ENCODE data around the gene SLAMF9. TPM values are rescaled to one million over a fixed set of nuclear protein-coding genes. Genes with fewer than 3 reads are reported as not detected.

Gene SLAMF9
- total and polyA plus RNA-seq, 2 experiments from 2014 or later: 0.48 TPM; not detected in 1

DNA sequence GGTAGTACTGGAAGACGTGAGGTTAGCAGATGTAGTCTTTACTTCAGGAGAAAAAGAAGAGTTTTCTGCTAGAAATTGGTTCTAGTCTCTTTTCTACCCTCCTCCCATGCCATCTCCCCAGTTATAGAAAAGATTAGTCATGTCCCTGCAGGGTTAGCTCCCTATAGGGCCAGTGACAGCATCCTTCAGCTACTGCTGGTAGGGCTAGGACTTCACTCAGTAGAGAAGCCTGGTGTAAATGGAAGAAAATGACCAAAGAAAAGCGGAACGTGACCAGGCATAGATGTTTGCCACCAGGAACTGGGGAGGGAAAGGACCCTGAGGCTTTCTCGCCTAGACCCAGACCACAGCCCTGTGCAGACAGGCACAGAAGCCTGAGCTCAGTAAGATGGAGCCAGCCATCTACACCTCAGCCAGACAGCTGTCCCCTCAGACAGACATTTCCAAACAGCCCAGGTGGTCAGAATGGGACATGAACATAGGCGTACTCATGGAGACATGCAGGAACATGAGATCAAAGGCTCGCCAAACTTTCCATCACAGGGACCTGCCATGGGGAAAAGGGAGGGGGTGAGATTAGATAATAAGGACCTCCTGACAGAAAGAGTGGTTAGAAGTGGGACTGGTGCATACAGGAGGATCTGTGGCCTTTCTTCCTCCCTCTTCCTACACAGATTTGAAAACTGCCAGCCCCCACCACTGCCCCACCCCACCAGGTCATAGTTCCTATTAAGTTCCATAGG, 23.5 kb upstream of the SLAMF9 start:
- in situ Hi-C loops (cut with MboI): no loop called here

GRCh38 chr1:159974350-159974965, 20.4 kb upstream of the SLAMF9 start:
- no peaks in the 10 kb centered on the region for H3K4me1 ChIP-seq (ENCODE audit: insufficient read depth)
- H3K27ac ChIP-seq: no peak overlapping the region
- WGBS, 2 experiments (ENCODE audit: low coverage in 1 of 2, low lambda C conversion rate in 2 of 2, missing lambda C conversion rate in 2 of 2): 70 to 79% methylated on average over 7 of the region's 7 CpGs
- no peak overlapping the region for H3K4me2 ChIP-seq (ENCODE audit: unreplicated experiment)
- no peak for TF ChIP-seq EZH2 (IDR thresholded peaks at IDR 0.05; ENCODE audit: insufficient read depth, poor library complexity, severe bottlenecking)
- no peak for TF ChIP-seq EZH2phosphoT487 (IDR thresholded peaks at IDR 0.05; ENCODE audit: insufficient read depth, low read depth)
- H3K36me3 ChIP-seq (ENCODE audit: low read depth): peaks cover 25% of the 10 kb centered on the region; the same call in 1 of the 2 replicates
- DNase-seq: no peak
- in situ Hi-C loops (cut with MboI): no loop called here
- H3K9ac ChIP-seq: no peak overlapping the region
- H3K9me3 ChIP-seq (ENCODE audit: low read depth): no peaks in the 10 kb centered on the region
- no peaks in the 10 kb centered on the region for H3F3A ChIP-seq (ENCODE audit: insufficient read depth)
- no peak overlapping the region for H2AFZ ChIP-seq
- H4K20me1 ChIP-seq (ENCODE audit: insufficient read depth): peaks cover 3% of the 10 kb centered on the region; the same call in 1 of the 2 replicates
- no peaks in the 10 kb centered on the region for H3K9me2 ChIP-seq (ENCODE audit: insufficient read depth)
- no peak overlapping the region for H3K4me3 ChIP-seq
- H3K27me3 ChIP-seq (replicated peaks; ENCODE audit: insufficient read depth): no peaks in the 10 kb centered on the region
- peaks cover 20% of the 10 kb centered on the region for H3K79me2 ChIP-seq (ENCODE audit: insufficient read depth)

More for the DNA sequence above, 23.5 kb upstream of the SLAMF9 start:
- H3K9ac ChIP-seq: no peak overlapping the region
- no peaks in the 10 kb centered on the region for H3K4me1 ChIP-seq (ENCODE audit: insufficient read depth)
- no peak overlapping the region for H3K4me3 ChIP-seq
- H3K27me3 ChIP-seq (replicated peaks; ENCODE audit: insufficient read depth): no peaks in the 10 kb centered on the region
- TF ChIP-seq EZH2phosphoT487 (IDR thresholded peaks at IDR 0.05; ENCODE audit: insufficient read depth, low read depth) (no peak), EZH2 (IDR thresholded peaks at IDR 0.05; ENCODE audit: insufficient read depth, poor library complexity, severe bottlenecking) (no peak)
- no peak overlapping the region for H3K27ac ChIP-seq
- 84% methylated on average over 6 of the region's 6 CpGs for WGBS, 2 experiments (ENCODE audit: low coverage in 1 of 2, low lambda C conversion rate in 2 of 2, missing lambda C conversion rate in 2 of 2)
- no peaks in the 10 kb centered on the region for H3K9me3 ChIP-seq (ENCODE audit: low read depth)
- H3K79me2 ChIP-seq (ENCODE audit: insufficient read depth): no peaks in the 10 kb centered on the region
- H3K4me2 ChIP-seq (ENCODE audit: unreplicated experiment): no peak overlapping the region
- peak; percentile 22 for DNase-seq
- H4K20me1 ChIP-seq (ENCODE audit: insufficient read depth): no peaks in the 10 kb centered on the region; the same call in 1 of the 2 replicates
- no peak overlapping the region for H2AFZ ChIP-seq
- H3K36me3 ChIP-seq (ENCODE audit: low read depth): peaks cover 38% of the 10 kb centered on the region; the same call in 1 of the 2 replicates
- no peaks in the 10 kb centered on the region for H3K9me2 ChIP-seq (ENCODE audit: insufficient read depth)
- H3F3A ChIP-seq (ENCODE audit: insufficient read depth): no peaks in the 10 kb centered on the region

- Histone ChIP-seq H3K4me1 (ENCODE audit: insufficient read depth) (no peaks in the 10 kb centered on the region; the same call in 1 of the 2 replicates), H3K9me2 (ENCODE audit: insufficient read depth) (no peaks in the 10 kb centered on the region), H3K36me3 (ENCODE audit: low read depth) (peaks cover 15% of the 10 kb centered on the region; the same call in 1 of the 2 replicates), H3F3A (ENCODE audit: insufficient read depth) (no peaks in the 10 kb centered on the region), H3K9me3 (ENCODE audit: low read depth) (no peaks in the 10 kb centered on the region), H3K79me2 (ENCODE audit: insufficient read depth) (peaks cover 30% of the 10 kb centered on the region), H3K27me3 (replicated peaks; ENCODE audit: insufficient read depth) (no peaks in the 10 kb centered on the region), H3K9ac (no peak overlapping the region), H2AFZ (no peak overlapping the region), H3K4me2 (ENCODE audit: unreplicated experiment) (no peak overlapping the region), H4K20me1 (ENCODE audit: insufficient read depth) (peaks cover 5% of the 10 kb centered on the region; the same call in 1 of the 2 replicates), H3K4me3 (no peak overlapping the region), H3K27ac (no peak overlapping the region)
- no peak for DNase-seq
- in situ Hi-C loops (cut with MboI): no loop called here
- no peak for TF ChIP-seq EZH2 (IDR thresholded peaks at IDR 0.05; ENCODE audit: insufficient read depth, poor library complexity, severe bottlenecking)
- no peak for TF ChIP-seq EZH2phosphoT487 (IDR thresholded peaks at IDR 0.05; ENCODE audit: insufficient read depth, low read depth)
- 46 to 66% methylated on average over 6 of the region's 6 CpGs for WGBS, 2 experiments (ENCODE audit: low coverage in 1 of 2, low lambda C conversion rate in 2 of 2, missing lambda C conversion rate in 2 of 2)
These were observed 19.4 kb upstream of the SLAMF9 start for GRCh38 chr1:159973350-159973940.

- H3K27ac ChIP-seq: no peak overlapping the region
- no peak overlapping the region for H3K9ac ChIP-seq
- TF ChIP-seq EZH2phosphoT487 (IDR thresholded peaks at IDR 0.05; ENCODE audit: insufficient read depth, low read depth) (no peak), EZH2 (IDR thresholded peaks at IDR 0.05; ENCODE audit: insufficient read depth, poor library complexity, severe bottlenecking) (no peak)
- WGBS, 2 experiments (ENCODE audit: low coverage in 1 of 2, low lambda C conversion rate in 2 of 2, missing lambda C conversion rate in 2 of 2): 79 to 86% methylated on average over 8 of the region's 8 CpGs
- H3K4me3 ChIP-seq: no peak overlapping the region
- no peak overlapping the region for H2AFZ ChIP-seq
- no peak overlapping the region for H3K4me2 ChIP-seq (ENCODE audit: unreplicated experiment)
- H3K9me2 ChIP-seq (ENCODE audit: insufficient read depth): no peaks in the 10 kb centered on the region
- H3K36me3 ChIP-seq (ENCODE audit: low read depth): peaks cover 9% of the 10 kb centered on the region; the same call in 1 of the 2 replicates
- peaks cover 38% of the 10 kb centered on the region for H3K79me2 ChIP-seq (ENCODE audit: insufficient read depth)
- H3K4me1 ChIP-seq (ENCODE audit: insufficient read depth): peaks cover 6% of the 10 kb centered on the region; the same call in 1 of the 2 replicates
- H3F3A ChIP-seq (ENCODE audit: insufficient read depth): no peaks in the 10 kb centered on the region
- no peaks in the 10 kb centered on the region for H3K27me3 ChIP-seq (replicated peaks; ENCODE audit: insufficient read depth)
- in situ Hi-C loops (cut with MboI): no loop called here
- H4K20me1 ChIP-seq (ENCODE audit: insufficient read depth): peaks cover 5% of the 10 kb centered on the region; the same call in 1 of the 2 replicates
- no peak for DNase-seq
- H3K9me3 ChIP-seq (ENCODE audit: low read depth): no peaks in the 10 kb centered on the region
These were observed 18.6 kb upstream of the SLAMF9 start for GRCh38 chr1:159972443-159973205.
